AG20443 (cell line): ENCODE measurements around the gene RND1.

Experiments
- DNase-seq: peaks from one replicate; pipeline ENCODE4 v3.0.0; 2012; ENCODE audit warnings: low spot score, mixed read lengths

Gene RND1

DNA sequence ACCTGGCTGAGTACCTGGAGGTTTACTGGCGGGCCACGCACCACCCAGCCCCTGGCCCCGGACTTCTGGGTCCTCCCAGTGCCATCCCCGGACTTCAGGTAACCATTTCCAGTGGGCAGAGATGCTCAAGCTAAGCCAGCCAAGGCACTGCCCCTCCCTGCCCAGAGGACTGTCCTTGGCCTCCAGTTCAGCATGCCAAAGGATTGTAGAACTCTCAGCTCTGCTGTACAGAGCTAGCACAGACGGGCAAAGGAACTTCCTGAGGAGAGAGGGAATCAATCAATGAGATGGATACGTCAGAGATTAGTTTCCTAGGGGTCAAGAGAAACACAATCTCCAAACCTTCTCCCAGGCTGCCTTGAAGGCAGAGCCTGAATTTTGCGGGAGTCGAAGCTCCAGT, 38.6 kb downstream of the RND1 start:
- no peak for DNase-seq

GRCh38 chr12:48826209-48826855, 39.3 kb downstream of the RND1 start:
- DNase-seq = no peak

DNA sequence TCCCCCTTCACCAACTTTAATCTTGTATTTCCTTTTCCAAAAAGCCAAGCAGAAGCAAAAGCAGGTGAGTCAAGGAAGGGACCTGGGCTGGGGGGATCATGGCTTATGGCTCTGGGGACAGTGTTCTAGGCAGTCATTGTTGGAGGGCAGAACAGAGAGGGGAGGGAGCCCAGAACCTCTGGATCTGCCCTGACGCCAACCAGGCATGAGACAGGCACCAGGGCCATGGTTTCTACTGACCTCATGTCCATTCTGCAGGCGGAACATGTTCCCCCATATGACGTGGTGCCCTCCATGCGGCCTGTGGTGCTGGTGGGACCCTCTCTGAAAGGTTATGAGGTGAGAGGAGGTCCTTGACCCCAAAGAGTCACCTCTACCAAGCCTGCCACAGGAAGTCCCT, 40.8 kb downstream of the RND1 start:
- DNase-seq = no peak

- DNase-seq = no peak
Measured at GRCh38 chr12:48824112-48824511, 41.6 kb downstream of the RND1 start.

- DNase-seq = no peak
Measured at GRCh38 chr12:48823281-48823680, 42.4 kb downstream of the RND1 start.

DNA sequence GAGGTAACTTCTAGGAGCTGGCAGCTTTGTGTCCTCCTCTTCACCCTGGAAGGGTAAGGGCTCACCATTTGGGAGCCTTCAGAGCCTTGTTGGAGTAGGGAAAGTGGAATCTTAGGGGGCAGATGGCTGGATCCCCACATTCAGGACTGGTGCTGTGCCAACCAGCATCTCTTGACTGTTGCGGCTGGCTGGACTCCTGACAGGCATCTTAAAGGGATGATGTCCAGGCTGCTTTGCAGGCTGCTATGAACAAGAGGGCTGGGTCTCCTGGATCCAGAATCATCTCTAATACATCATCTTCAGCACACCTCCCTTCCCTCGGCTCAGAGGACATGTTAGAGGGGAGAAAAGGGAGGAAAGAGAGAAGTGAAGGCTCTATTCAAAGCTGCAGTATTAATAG, 43.0 kb downstream of the RND1 start:
- DNase-seq = no peak

DNA sequence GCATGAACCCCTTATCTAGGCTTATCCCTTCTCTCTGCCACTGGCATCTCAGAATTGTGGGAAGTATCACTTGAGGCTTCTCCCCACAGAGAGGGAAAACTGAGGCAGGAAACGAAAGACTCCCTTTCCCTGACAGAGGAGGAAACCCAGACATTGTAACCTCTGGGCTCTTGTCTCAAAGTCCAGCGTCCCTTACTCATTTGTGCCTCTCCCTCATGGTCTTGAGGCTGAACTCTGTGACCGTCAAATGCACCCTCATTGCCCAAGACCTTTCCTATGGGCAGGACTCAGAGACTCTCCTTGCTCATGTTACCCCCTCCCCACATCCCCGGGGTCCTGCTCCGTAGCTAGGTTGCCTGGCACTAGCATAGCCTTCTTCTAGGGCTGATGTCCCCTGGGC, 43.5 kb downstream of the RND1 start:
- no peak for DNase-seq

DNA sequence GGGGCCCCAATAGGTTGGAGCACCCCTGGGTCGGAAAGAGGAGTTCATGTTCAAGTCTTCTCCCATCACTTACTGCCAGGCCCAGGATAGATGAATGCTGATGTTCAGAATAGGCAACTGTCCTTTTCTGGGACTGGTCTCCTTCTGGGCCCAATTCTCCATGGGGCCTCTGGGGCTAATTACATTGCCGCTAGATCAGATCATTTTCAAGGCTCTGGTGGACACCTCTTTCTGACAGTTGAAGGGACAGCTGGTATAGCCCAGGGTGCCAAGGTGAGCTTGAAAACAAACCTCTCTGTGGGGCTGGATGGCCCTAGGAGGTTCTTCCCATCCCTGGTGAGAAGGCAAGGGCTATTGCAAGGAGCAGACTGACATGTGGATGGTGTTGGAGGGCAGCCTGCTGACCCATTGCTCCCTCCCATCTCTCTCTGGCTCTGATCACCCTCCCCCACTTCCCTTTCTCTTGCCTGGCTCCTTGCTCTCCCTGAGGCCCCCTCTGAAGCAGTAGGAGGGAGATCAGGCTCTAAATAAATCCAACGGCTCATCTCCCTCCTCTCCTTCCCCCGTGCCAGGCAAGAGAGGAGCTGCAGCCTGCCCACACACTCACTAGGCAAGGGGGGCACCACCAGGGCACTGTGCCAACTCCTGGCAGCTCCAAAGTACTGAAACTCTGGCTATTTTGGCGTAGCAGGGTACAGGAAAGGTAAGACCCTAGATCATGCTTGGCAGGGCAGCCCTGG, 45.5 kb downstream of the RND1 start:
- no peak for DNase-seq

DNA sequence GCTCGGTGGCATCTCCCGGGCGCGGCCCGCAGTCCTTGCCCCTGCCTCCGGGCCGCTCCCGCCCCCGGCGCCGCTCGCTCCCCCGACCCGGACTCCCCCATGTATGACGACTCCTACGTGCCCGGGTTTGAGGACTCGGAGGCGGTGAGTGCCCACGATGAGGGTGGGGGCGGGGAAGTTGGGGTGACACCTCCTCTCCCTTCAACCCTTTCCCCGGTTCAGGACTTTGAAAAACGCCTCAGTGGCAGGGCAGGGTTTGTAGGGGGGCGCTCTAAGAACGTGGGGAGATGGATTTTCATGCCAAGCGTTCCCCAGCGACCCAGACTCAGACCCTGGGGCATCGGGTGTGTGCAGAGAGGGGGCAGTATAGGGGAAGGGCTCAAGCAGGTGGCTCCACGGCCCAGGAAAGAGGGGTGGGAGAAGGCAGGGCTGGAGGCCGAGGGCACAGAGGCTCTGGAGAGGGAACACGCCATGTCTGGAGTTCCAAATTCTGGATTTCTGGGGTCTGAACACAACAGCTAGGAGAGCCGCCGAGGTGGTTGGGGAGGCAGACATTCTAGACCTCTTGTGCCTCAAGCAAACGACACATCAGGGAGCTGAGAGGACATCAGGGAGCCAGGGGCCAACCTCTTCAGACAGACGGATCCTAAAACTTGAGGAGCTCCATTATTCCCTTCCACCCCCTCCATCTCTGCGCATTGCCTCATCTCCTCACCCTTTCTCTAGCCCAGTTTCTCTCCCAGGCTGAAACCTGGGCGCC, 46.7 kb downstream of the RND1 start:
- no peak for DNase-seq

GRCh38 chr12:48817873-48818830, 47.5 kb downstream of the RND1 start, which contains the start of gene CACNB3:
Gene CACNB3 (plus strand): TSS chr12:48818496. CDS start chr12:48818930, 434 bp downstream.
- peak; percentile 85 for DNase-seq

- DNase-seq = no peak
Measured at GRCh38 chr12:48816143-48816854, 49.4 kb downstream of the RND1 start.

DNA sequence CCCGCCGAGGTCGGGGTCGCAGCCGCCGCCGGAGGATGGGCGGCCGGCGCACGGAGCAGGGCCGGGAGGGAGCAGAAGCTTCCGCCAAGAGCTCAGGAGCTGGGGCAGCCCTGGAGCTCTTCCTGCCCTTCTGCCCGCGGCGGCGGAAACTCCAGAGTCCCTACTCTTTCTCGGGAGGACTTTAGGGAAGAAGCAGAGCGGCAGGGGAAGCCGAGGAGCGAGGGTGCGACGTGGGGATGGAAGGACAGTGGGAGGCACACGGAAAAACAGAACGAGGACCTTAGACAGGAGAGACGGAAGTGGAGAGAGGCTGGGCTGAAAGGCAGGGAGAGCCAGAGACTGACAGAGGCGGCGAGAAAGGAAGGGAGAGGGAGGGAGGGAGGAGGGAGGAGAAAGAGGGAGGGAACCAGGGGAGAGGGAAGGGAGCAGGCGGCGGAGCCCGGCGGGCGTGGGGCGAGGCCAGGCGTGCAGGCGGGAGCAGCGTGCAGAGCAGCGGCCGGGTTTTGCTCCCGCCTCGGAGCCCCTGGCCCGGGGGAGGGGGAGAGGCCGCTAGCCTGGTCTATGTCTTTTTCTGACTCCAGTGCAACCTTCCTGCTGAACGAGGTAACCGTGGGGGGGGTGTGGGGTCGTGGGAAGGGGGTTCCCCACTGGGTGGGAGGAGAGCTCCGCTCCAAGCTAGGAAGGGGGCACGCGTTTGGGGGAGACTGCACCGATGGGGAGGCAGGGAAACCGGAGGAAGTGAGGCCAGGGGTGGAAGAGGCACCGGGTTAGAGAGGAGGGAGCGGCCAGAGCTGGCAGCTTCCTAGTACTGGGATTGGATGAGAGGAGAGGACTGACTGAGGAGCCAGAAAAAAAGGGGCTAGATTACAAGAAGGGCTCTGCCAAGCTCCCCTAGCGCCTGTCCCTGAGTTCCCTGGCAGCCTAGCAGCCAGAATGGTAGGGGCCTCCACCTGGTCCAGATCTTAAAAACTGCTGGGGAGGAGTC, 50.3 kb downstream of the RND1 start:
- DNase-seq = peak; percentile 87

GRCh38 chr12:48814262-48815125, 51.2 kb downstream of the RND1 start:
- DNase-seq = peak; percentile 97

DNA sequence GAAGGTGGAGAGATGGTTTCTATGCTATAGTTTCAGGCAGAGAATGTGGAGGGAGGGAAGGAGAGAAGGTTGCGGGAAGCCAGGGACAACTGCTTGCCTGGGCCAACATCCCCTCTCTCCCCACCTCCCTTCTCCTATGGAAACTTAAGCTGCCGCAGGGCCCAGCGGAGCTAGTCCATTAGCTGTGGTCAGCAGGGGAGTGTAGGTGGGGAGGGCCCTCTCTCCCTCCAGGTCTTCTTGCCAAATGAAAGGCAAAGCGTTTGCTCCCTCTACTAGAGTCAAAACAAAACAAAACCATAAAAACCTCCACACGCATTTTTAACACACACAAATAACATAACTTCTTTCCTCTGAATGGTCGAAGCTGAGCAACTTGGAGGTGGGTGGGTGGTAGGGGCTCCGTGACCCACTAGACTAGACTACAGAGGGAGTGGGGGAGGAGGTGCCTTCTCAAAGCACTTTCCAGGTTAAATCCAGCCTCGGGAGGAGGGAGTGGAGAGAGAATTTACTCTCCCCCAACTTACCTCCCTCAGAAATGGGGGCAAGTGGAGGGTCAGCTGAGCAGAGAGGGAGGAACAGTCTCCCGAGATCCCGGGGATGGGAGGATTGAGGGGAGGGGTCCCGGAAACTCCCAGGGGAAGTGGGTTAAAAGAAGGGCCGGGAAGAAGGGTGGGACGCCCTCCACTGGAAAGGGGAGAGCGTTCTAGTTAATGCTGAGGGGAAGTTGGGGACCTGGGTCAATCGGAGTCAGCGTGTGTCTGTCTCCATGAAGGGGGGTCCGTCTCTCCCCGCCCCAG, 52.0 kb downstream of the RND1 start:
- no peak for DNase-seq

DNA sequence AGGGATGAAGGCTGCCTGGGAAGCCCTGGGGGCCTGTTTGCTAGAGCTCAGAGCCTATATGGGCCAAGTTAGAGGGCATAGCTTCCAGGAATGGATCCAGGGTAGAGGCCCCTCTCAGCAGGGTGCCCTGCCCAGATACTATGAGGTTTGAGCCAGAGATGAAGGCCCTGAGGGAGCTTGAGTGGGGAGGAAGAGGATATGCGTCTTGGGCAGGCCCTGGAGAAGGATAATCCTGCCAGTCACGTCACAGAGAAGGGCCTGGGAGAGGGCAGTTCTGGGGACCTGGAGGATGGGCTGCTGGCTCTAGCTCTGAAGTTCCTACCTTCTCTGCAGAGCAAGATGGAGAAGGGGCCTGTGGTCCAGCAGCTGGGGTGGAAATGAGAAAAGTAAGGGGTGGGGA, 53.3 kb downstream of the RND1 start:
- no peak for DNase-seq

- DNase-seq = no peak
Measured at GRCh38 chr12:48811437-48812090, 54.1 kb downstream of the RND1 start.

DNA sequence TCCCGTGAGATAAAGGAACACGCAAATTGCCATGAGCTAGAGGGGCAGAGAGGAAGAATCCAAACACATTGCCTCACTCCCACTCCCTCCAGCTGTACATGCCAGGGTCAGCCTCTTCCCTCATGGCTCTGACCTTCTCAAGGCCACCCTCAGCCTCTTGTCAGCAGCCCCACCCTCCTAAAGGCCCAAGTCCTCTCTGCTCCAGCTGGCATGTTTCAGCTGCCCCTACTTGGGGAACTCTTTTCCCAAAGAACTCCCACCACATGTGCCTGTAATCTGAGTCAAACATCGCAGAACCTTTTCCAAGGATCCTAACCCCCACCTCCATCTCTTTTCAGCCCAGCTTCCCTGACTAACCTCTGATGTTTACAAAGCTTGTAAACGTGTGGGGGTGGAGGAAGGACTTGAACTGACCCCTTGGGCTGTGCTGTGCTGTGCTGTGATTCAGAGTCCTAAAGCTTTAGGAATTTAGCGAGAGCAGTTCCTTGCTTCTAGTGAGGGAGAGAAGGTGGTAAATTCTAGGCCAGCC, 54.7 kb downstream of the RND1 start:
- DNase-seq = peak; percentile 71
